ENCODE data around the gene LRRC47. TPM values are rescaled to one million over a fixed set of nuclear protein-coding genes. Genes with fewer than 3 reads are reported as not detected.

LRRC47 gene
- total RNA-seq, 1 donor: 22.9 TPM

GRCh38 chr1:3729594-3730542 lies 66.4 kb downstream of the LRRC47 start:
- no peak for TF ChIP-seq CTCF (IDR thresholded peaks at IDR 0.05; ENCODE audit: insufficient read depth, low read length)
- DNase-seq (ENCODE audit: low read depth): no peak
- no peak overlapping the region for H3K4me3 ChIP-seq (ENCODE audit: low read depth, low read length)

Small RNA genes lying within 50 kb of the gene (small RNA-seq; reads per million reads assigned to genes)
- gene RF02197: not detected
- not detected for gene RN7SL574P

Other genes with a start within 250 kb of the LRRC47 start
- gene MEGF6, start 185.0 kb downstream of the LRRC47 start, total RNA-seq (ENCODE audit: low replicate concordance): 102 and 103 TPM in 2 replicates
- 14.6 and 44.4 TPM in 2 replicates for gene TPRG1L, start 171.5 kb downstream of the LRRC47 start, total RNA-seq (ENCODE audit: low replicate concordance)
- 6.0 and 10.0 TPM in 2 replicates for gene WRAP73, start 146.4 kb downstream of the LRRC47 start, total RNA-seq (ENCODE audit: low replicate concordance)
- gene TP73, start 144.0 kb downstream of the LRRC47 start, total RNA-seq (ENCODE audit: low replicate concordance): 0.18 TPM in 1 of 2 replicates, not detected in the other
- not detected in 2 replicates for gene CCDC27, start 44.0 kb downstream of the LRRC47 start, total RNA-seq (ENCODE audit: low replicate concordance)
- 4.6 TPM in 1 of 2 replicates, not detected in the other for gene SMIM1, start 23.7 kb downstream of the LRRC47 start, total RNA-seq (ENCODE audit: low replicate concordance)
- gene CEP104, start 60.7 kb upstream of the LRRC47 start, total RNA-seq (ENCODE audit: low replicate concordance): 16.9 and 24.9 TPM in 2 replicates
- gene DFFB, start 61.0 kb upstream of the LRRC47 start, total RNA-seq (ENCODE audit: low replicate concordance): 3.6 and 7.8 TPM in 2 replicates
- 13.5 and 35.3 TPM in 2 replicates for gene C1orf174, start 103.8 kb upstream of the LRRC47 start, total RNA-seq (ENCODE audit: low replicate concordance)